GM12878 (cell line): ENCODE results near the gene TNFRSF1B. TPM values are rescaled to one million over a fixed set of nuclear protein-coding genes. Genes with fewer than 3 reads are reported as not detected.

Experiments used
- ASH2L ChIP-seq: fragments of 300-600, 200-600 bp; sonication (generic); IDR thresholded peaks from 2 replicates; pipeline ENCODE4 v1.6.1; 2017; ENCODE audit warnings: low read depth, mild to moderate bottlenecking, borderline replicate concordance
- BCLAF1 ChIP-seq: fragments of 450-650 bp; IDR thresholded peaks from 2 replicates; pipeline ENCODE4 v1.6.1; 2017; ENCODE audit warnings: antibody characterized with exemption, mild to moderate bottlenecking, moderate library complexity
- BHLHE40 ChIP-seq, 2 experiments: fragments of 450-650 bp in 1 of 2; IDR thresholded peaks; 2 replicates each; pipeline ENCODE4 v1.6.1; 2011 to 2017; ENCODE audit warnings: low read depth in 2 of 2, borderline replicate concordance in 1 of 2, improper control_type of control experiment in 1 of 2, low read length in 1 of 2, mild to moderate bottlenecking in 1 of 2
- CEBPZ ChIP-seq: fragments of 150-350 bp; IDR thresholded peaks from 2 replicates; pipeline ENCODE4 v1.6.1; 2016; ENCODE audit warnings: low read depth, low read length
- HDAC2 ChIP-seq: fragments of 200-600 bp; sonication (generic); IDR thresholded peaks from 2 replicates; pipeline ENCODE4 v1.6.1; 2017
- MLLT1 ChIP-seq: fragments of 450-650 bp; IDR thresholded peaks from 2 replicates; pipeline ENCODE4 v1.6.1; 2016; ENCODE audit warnings: mild to moderate bottlenecking
- NFXL1 ChIP-seq: fragments of 450-650 bp; IDR thresholded peaks from 2 replicates; pipeline ENCODE4 v1.6.1; 2017; ENCODE audit warnings: antibody characterized with exemption, mild to moderate bottlenecking, borderline replicate concordance
- NR2F1 ChIP-seq: fragments of 450-650 bp; conservative IDR thresholded peaks from 2 replicates; pipeline ENCODE4 v1.6.1; 2017; ENCODE audit warnings: mild to moderate bottlenecking
- PAX5 ChIP-seq: IDR thresholded peaks from 2 replicates; pipeline ENCODE4 v1.6.1; 2011; ENCODE audit warnings: low read depth, low read length, borderline replicate concordance
- POLR2AphosphoS5 ChIP-seq: IDR thresholded peaks from 2 replicates; pipeline ENCODE4 v1.6.1; 2011; ENCODE audit warnings: mild to moderate bottlenecking, low read length, inconsistent platforms
- SIN3A ChIP-seq: IDR thresholded peaks from 2 replicates; pipeline ENCODE4 v1.6.1; 2012; ENCODE audit warnings: low read depth, low read length, improper control_type of control experiment
- SP1 ChIP-seq: IDR thresholded peaks from one replicate; pipeline ENCODE4 v1.6.1; 2011; ENCODE audit warnings: low read depth, low read length
- STAT1 ChIP-seq: fragments of 450-650 bp; conservative IDR thresholded peaks from 2 replicates; pipeline ENCODE4 v1.6.1; 2014; ENCODE audit warnings: antibody characterized with exemption, mild to moderate bottlenecking
- TAF1 ChIP-seq: IDR thresholded peaks from 2 replicates; pipeline ENCODE4 v1.6.1; 2011; ENCODE audit warnings: mild to moderate bottlenecking, low read depth, low read length, borderline replicate concordance
- ZNF24 ChIP-seq: fragments of 450-650 bp; IDR thresholded peaks from 2 replicates; pipeline ENCODE4 v1.6.1; 2017; ENCODE audit warnings: antibody characterized with exemption, mild to moderate bottlenecking
- ZNF274 ChIP-seq: IDR thresholded peaks from one replicate; pipeline ENCODE4 v1.8.0; 2011; ENCODE audit not compliant: insufficient read length, insufficient read depth
- polyA plus RNA-seq, 11 experiments: library from polyadenylated mRNA; depleted of rRNA in 4 of 11; unstranded in 6 of 11; stranded (reverse) in 5 of 11; fragments of >200 nt; fragmentation: Nextera tagmentation in 4 of 11; fragmentation: Illumina TruSeq in 1 of 11; extraction: Ambion mirVana in 4 of 11; extraction: Trizol in 1 of 11; gene quantifications; 1 replicate in 1 of 11; 2 replicates in 10 of 11; pipeline versions ENCODE4 v1.2.1 to v1.2.3, GENCODE V29; 2011 to 2016; ENCODE audit warnings: inconsistent platforms in 2 of 11, missing spikeins in 2 of 11, low read depth in 1 of 11
- total RNA-seq, 4 experiments: library from RNA; depleted of rRNA in 3 of 4; stranded (reverse); fragments of >200 nt in 3 of 4; fragmentation: Illumina TruSeq in 1 of 4; extraction: Trizol in 1 of 4; gene quantifications; 2 replicates each; pipeline versions ENCODE4 v1.2.1 to v1.2.3, GENCODE V29; 2013 to 2021
- TF ChIP-seq, protein P1 (sequence below): IDR thresholded peaks from 2 replicates; pipeline ENCODE4 v1.6.1; 2011; ENCODE audit warnings: mild to moderate bottlenecking, low read depth, low read length, moderate library complexity; ENCODE audit not compliant: insufficient replicate concordance
- TF ChIP-seq, protein P2 (sequence below): IDR thresholded peaks from 2 replicates; pipeline ENCODE4 v1.6.1; 2012; ENCODE audit warnings: low read length, inconsistent platforms

Gene TNFRSF1B
- total and polyA plus RNA-seq, 10 of the 15 experiments (the other 5 are each of a cell fraction or from before 2014, with no cell fraction given): 10.1 to 87.2 (median 37.3) TPM

DNA sequence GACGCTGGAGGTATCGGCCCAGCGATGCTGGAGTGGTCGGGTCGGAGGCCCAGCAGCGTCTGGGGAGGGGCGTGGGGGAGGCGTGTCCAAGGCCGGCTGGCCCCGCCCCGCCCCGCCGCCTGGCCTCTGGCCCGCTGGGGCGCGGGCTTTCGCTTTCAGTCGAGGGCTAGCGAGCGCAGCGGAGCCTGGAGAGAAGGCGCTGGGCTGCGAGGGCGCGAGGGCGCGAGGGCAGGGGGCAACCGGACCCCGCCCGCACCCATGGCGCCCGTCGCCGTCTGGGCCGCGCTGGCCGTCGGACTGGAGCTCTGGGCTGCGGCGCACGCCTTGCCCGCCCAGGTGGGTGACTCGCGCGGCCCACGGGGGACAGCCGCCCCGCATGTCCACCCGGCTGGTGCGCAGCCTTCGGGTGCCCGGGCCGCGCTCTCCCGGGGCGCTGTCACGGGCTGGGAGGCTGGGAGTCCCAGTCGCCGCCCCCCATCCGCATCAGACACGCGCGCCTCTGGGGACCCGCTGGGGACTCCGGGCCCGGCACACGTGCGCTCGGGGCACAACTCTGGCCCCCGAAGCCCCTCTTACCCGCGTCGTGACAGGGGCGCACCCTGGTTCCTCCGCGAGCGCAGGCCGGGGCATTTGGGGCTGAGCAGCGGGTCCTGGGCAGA lies at the start of gene TNFRSF1B (continued):
- TF ChIP-seq, protein P1, sequence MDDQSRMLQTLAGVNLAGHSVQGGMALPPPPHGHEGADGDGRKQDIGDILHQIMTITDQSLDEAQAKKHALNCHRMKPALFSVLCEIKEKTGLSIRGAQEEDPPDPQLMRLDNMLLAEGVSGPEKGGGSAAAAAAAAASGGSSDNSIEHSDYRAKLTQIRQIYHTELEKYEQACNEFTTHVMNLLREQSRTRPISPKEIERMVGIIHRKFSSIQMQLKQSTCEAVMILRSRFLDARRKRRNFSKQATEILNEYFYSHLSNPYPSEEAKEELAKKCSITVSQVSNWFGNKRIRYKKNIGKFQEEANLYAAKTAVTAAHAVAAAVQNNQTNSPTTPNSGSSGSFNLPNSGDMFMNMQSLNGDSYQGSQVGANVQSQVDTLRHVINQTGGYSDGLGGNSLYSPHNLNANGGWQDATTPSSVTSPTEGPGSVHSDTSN: peak; percentile 12
- peak; percentile 52; the same call in 1 of the 2 replicates for TF ChIP-seq STAT1
- TF ChIP-seq PAX5: peak; percentile 31; the same call in 1 of the 2 replicates
- peak; percentile 96 for TF ChIP-seq NR2F1
- no peak for TF ChIP-seq ZNF24
- peak; percentile 34 to 85; a peak in 3 of 4 replicates for TF ChIP-seq BHLHE40 (IDR thresholded peaks at IDR 0.05; ENCODE audit: borderline replicate concordance in 1 of 2, low read depth in 2 of 2, low read length in 1 of 2)
- TF ChIP-seq SP1: peak; percentile 45
- peak; percentile 99 for TF ChIP-seq TAF1
- no peak for TF ChIP-seq CEBPZ
- no peak for TF ChIP-seq MLLT1
- TF ChIP-seq, protein P2, sequence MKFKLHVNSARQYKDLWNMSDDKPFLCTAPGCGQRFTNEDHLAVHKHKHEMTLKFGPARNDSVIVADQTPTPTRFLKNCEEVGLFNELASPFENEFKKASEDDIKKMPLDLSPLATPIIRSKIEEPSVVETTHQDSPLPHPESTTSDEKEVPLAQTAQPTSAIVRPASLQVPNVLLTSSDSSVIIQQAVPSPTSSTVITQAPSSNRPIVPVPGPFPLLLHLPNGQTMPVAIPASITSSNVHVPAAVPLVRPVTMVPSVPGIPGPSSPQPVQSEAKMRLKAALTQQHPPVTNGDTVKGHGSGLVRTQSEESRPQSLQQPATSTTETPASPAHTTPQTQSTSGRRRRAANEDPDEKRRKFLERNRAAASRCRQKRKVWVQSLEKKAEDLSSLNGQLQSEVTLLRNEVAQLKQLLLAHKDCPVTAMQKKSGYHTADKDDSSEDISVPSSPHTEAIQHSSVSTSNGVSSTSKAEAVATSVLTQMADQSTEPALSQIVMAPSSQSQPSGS: no peak
- no peak for TF ChIP-seq HDAC2
- TF ChIP-seq POLR2AphosphoS5: peak; percentile 88
- no peak for TF ChIP-seq ASH2L
- TF ChIP-seq ZNF274: no peak
- 0 out of 2 replicates have a peak, but pooled peaks have one; percentile 71 for TF ChIP-seq NFXL1
- TF ChIP-seq BCLAF1: peak; percentile 57; the same call in 1 of the 2 replicates
- TF ChIP-seq SIN3A: peak; percentile 42; the same call in 1 of the 2 replicates
